ENCODE data around the gene CNPY1.

DNA sequence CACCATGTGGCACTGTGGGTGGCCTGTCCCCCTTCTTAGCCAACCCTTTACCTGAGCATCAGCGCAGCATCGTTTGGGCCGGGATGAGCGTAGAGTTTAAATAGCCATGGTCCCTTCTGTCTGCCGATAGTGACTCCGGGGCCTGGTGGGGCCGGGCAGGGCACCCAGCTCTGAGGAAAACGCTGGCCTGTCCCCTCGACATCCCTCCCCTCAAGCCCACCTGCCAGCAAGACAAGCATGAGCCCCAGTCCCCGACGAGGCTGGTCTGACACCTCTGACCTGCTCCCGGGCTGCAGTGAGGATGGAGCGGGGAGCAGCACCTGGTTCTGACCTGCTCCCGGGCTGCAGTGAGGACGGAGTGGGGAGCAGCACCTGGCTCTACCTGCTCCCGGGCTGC, 31.1 kb upstream of the CNPY1 start:
- TF ChIP-seq, protein P1, sequence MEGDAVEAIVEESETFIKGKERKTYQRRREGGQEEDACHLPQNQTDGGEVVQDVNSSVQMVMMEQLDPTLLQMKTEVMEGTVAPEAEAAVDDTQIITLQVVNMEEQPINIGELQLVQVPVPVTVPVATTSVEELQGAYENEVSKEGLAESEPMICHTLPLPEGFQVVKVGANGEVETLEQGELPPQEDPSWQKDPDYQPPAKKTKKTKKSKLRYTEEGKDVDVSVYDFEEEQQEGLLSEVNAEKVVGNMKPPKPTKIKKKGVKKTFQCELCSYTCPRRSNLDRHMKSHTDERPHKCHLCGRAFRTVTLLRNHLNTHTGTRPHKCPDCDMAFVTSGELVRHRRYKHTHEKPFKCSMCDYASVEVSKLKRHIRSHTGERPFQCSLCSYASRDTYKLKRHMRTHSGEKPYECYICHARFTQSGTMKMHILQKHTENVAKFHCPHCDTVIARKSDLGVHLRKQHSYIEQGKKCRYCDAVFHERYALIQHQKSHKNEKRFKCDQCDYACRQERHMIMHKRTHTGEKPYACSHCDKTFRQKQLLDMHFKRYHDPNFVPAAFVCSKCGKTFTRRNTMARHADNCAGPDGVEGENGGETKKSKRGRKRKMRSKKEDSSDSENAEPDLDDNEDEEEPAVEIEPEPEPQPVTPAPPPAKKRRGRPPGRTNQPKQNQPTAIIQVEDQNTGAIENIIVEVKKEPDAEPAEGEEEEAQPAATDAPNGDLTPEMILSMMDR (IDR thresholded peaks at IDR 0.05) = no peak
- no peak for TF ChIP-seq POLR2A (IDR thresholded peaks at IDR 0.05)

Data from adrenal gland (tissue), 5 donors.